Bone marrow (tissue), 2 donors: ENCODE measurements around the gene TRPM4.
"Not testable (repeated sequence)": the region's sequence is repeated elsewhere in the genome, so short reads cannot be mapped to it uniquely, and the experiment has no call there.

Experiments used
- DNase-seq, 2 donors: peaks; one replicate each; lab custom pipeline; 2025; lab: John Stamatoyannopoulos, UW

TRPM4 gene

GRCh38 chr19:49190781-49191180 is 33.2 kb downstream of the TRPM4 start:
- no peak for DNase-seq

DNA sequence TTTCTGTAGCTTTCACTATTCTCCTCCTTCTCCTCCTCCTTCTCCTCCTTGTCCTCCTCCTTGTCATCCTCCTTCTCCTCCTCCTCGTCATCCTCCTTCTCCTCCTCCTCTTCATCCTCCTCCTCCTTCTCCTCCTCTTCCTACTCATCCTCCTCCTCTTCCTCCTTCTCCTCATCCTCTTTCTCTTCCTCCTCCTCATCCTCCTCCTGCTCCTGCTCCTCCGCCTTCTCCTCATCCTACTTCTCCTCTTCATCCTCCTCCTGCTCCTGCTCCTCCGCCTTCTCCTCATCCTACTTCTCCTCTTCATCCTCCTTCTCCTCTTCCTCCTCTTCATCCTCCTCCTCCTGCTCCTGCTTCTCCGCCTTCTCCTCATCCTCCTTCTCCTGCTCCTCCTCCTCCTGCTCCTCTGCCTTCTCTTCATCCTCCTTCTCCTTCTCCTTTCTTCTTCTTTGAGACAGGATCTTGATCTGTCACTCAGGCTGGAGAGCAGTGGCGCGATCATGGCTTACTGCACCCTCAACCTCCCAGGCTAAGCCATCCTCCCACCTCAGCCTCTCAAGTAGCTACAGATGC is 36.3 kb downstream of the TRPM4 start:
- no peak for DNase-seq

DNA sequence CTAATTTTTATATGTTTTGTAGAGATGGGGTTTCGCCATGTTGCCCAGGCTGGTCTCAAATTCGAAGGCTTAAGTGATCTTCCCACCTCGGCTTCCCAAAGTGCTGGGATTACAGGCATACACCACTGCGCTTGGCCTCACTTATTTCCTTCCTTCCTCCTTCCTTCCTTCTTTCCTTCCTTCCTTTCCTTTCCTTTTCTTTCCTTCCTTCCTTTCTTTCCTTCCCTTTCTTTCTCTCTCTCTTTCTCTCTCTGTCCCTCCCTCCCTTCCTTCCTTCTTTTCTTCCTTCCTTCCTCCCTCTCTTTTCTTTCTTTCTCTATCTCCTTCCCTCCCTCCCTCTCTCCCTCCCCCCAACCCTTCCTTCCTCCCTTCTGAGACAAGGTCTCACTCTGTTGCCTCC is 36.8 kb downstream of the TRPM4 start:
- DNase-seq = no peak

GRCh38 chr19:49196527-49197240 is 39.1 kb downstream of the TRPM4 start:
- no peak for DNase-seq

- no peak for DNase-seq
Measured at GRCh38 chr19:49200238-49200862, 42.8 kb downstream of the TRPM4 start.

- DNase-seq = no peak
Measured at GRCh38 chr19:49201042-49201441, 43.5 kb downstream of the TRPM4 start.

DNA sequence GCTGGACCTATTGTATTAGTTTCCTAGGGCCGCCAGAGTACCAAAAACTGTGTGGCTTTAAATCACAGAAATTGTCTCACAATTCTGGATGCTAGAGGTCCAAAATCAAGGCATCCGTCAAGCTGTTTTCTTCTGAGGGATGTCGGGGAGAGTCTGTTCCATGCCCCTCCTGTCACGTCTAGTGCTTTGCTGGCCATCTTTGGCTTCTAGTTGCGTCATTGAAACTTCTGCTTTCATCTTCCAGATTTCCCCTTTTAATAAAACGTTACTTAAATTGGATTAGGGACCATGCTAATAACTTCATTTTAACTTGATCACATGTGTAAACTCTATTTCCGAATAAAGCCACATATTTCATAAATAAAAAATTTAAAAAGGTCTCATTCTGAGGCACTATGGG is 47.5 kb downstream of the TRPM4 start:
- no peak for DNase-seq

DNA sequence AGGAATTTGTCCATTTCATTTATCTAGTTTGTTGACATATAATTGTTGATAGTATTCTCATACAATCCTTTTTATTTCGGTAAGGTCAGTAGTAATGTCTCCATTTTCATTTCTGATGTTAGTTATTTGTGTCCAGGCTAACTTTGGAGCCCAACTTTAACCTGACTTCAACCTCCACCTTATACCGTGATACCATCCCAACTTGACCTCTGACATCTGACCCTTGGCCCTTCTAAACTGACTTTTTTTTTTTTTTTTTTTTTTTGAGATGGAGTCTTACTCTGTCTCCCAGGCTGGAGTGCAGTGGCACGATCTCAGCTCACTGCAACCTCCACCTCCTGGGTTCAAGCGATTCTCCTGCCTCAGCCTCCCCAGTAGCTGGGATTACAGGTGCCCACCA is 51.9 kb downstream of the TRPM4 start:
- DNase-seq = not testable (repeated sequence)

DNA sequence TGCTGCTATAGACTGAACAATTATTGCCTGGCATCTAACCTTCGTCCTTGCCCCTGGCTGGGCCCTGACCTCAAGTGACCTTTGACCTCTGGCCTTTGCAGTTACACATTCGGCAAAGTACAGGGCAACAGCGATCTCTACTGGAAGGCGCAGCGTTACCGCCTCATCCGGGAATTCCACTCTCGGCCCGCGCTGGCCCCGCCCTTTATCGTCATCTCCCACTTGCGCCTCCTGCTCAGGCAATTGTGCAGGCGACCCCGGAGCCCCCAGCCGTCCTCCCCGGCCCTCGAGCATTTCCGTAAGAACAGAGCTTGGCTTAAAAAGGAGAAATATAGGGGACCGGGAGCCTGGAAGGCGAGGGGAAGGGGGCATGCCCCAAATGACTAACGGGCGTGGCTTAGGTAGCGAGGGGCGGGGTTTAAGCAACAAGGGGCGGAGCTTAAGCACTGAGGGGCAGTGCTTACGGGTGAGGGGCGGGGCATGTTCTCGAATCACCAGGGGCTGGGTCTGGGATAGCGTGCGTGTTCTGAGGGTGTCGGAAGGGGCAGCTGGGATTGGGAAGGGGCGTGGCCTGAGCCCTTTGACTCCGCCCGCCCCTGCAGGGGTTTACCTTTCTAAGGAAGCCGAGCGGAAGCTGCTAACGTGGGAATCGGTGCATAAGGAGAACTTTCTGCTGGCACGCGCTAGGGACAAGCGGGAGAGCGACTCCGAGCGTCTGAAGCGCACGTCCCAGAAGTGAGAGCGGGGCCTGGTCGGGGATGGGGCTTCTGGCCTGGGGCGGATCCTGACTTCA is 52.7 kb downstream of the TRPM4 start:
- DNase-seq = no peak

- no peak for DNase-seq
Measured at GRCh38 chr19:49210901-49211451, 53.4 kb downstream of the TRPM4 start.

DNA sequence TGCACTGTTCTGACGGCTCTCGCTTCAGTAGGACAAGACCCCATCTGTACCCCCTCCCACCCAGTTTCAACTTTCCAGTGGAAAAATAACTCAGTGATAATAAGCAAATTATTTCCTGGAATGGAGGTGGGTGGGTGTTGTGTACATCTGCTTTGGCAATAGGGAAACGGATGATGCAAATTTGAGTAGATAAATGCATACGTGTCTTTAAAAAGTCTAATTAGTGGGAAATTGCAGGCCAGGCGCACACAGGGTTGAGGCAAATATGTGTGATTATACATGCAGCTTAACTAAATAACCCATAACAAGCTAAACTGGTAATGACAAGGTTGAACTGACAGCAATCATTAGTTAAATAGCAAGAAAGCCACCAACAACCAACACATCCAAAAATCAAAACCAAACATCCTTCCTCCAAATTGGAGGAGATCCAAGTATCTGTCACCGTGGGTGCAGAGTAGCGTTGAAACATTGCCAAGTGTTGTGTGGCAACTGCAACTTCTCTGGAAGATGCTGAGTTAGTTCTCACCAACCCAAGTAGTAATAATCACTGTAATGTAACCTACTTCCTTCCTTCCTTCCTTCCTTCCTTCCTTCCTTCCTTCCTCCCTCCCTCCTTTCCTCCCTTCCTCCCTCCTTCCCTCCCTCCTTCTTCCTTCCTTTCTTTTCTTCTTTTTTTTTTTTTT is 54.6 kb downstream of the TRPM4 start:
- DNase-seq = peak in 1 of 2 donors; percentile 16

DNA sequence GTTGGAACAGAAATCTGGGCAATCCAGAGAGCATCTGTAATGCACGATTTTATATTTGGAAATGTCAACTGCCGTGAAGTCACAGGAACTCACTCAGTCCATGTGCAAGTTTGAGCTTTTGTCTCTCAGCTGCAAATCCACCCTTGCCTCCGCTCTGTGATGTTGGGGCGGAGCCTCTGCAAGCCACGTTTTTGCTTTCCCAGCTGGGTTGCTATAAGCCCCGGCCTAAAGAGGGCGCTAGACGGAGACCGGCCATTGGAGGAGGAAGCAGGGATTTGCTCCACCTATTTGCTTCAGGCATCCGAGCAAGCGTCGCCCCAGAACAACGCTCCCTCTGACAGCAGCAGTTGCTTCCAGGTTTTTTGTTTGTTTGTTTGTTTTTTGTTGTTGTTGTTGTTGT is 56.2 kb downstream of the TRPM4 start:
- no peak for DNase-seq

GRCh38 chr19:49214701-49215100 is 57.1 kb downstream of the TRPM4 start:
- DNase-seq = no peak

DNA sequence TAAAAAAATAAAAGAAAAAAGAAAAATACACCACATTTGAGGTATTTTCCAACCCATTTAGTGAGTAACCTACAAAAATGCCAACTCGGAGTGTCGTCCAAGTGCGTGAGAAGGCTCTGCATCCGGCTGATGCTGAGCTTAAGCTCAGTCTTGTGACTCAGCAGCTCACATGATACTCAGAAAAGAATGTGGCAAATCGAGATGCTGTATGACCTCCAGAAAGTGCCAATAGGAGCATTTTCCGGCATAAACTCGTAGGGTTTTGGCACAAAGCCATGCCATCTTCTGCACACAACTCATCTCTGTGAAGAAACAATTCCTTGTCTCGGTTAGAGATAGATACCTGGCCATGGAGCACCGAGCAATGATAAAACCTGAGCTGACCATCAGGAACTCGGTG is 58.5 kb downstream of the TRPM4 start:
- no peak for DNase-seq

DNA sequence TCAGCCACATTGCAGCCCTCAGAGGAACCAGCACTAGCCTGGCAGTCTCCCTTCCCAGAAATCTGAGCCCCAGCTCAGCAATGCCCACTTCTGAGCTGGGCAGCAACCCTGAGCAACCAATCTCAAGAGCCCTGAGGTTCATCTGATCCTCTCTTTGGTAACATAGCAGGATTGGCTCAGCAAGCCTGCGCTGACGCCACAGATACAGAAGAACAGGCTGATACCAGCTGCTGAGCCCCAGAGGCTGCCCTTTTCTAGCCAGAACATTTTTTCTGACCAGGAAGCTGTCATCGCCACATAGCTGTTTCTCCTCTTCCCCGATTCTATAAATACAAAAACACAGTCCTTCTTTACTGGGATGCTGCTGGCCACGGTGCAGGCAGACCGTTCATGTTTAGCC is 59.8 kb downstream of the TRPM4 start:
- DNase-seq = no peak

DNA sequence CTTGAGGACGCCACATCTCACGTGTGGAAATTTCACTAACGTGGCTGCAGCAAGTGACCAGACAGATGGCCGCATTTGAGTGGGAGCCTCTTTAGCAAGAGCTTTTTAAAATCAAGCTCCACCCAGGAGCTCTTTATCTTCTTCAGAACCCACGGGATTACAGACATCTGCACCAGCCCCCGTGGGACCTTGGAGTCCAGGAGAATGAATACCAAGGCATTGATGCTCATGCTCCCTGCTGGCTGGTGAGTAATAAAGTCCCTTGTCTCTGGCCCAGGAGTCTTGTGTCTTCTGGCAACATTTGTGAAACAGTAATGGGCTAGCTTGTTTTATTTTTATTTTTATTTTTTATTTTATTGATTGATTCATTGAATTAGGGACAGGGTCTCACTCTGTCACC is 64.4 kb downstream of the TRPM4 start:
- no peak for DNase-seq

DNA sequence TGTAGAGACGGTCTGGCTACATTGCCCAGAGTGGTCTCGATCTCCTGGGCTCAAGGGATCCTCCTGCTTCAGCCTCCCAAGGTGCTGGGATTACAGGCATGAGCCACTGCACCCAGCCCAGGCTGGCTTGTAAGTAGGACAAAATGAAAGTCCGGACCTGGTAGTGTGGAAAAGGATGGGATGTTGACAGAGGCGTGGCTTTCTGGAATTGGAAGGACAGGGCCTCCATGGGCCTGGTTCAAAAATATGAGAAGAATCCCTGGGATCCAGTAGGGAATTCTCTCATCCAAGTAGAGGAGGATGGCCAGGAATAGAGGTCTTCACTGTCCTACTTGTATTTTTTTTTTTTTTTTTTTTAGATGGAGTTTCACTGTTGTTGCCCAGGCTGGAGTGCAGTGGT is 64.9 kb downstream of the TRPM4 start:
- DNase-seq = no peak

DNA sequence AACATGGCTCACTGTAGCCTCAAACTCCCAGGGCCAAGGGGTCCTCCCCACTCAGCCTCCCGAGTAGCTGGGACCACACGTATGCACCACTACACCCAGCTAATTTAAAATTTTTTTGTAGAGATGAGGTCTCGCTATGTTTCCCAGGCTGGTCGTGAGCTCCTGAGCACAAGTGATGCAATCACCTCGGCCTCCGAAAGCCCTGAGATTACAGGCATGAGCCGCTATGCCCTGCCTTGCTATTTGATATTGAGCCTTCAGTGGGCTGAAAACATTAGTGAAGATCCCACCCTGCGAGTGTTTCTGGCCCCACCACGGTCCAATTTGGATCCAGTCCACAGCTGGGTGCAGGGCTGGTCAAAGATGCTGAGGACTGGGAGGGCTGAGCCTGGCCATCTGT is 65.9 kb downstream of the TRPM4 start:
- DNase-seq = no peak

GRCh38 chr19:49224441-49224840 is 66.8 kb downstream of the TRPM4 start:
- not testable (repeated sequence) for DNase-seq

GRCh38 chr19:49224879-49225278 is 67.3 kb downstream of the TRPM4 start:
- peak in 1 of 2 donors; percentile 11 for DNase-seq

- no peak for DNase-seq
Measured at GRCh38 chr19:49229416-49229815, 71.8 kb downstream of the TRPM4 start.

DNA sequence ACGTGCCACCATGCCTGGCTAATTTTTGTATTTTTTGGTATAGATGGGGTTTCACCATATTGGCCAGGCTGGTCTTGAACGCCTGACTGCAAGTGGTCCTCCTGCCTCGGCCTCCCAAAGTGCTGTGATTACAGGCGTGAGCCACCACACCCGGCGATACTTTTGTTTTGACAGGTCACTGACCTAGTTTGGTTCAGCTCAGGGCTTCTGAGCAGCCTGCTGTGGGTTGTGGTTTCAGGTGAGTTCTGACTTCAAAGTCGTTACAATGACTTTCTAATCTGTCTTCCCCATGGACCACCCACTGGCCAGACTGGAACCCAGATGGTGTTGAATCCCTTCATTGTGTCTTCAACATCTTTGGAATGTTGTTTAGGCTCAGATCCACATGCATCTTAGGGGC is 73.8 kb downstream of the TRPM4 start:
- DNase-seq = no peak
